ENCODE measurements around the gene SNPH.
A peak's percentile ranks its signal among the peaks of the same experiment; 100 is the strongest.

SNPH gene

DNA sequence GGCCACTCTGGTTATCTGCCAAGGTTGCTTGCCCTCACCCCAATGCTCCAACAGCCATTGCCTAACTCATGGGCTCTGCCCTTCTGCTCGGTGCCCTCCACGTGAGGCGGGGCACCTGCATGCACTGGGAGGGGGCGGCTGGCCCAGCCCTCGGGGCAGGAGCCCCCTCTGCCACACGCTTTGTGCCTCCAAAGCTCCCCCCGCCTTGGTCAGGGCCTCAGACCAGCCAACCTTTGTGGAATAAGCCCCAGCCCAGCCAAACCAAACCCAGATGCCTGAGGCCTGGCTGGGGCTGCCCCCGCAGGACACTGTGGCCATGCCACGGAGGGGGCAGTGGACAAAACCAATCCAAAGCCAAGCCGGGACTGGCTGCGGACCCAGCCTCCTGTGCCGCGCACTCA, 41.5 kb downstream of the SNPH start:
- DNase-seq (ENCODE audit: low spot score) = no peak

DNA sequence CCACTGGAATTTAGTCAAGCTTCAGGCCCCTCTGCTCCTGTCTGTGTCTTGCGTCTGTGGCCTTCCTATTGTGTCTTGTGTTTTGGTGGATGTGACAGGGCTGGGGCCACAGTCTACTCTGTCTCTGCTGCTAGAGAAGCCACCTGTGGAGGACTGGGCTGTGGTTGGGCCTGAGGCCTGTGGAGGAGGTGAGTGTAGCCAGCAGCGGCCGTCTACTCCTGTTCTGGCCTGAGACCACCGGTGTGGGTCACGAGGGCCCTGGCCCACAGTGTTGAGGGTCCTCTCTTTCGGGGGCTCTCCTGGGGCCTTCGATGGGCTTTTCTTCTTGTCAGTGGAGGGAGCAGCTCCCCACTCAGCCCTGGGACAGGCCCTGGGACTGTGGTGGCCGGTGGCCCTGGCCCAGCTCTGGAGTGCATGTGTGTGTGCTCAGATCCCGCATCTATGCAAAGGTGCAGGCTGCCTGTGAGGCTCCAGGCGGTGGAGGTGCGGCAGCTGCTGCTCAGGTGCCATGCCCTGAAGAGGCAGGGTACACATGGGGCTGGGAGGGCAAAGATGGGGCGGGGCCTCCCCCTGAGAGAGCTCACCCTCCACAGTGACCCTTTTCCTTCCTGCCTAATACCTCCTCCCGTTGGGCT, 42.1 kb downstream of the SNPH start:
- no peak for DNase-seq (ENCODE audit: low spot score)

DNA sequence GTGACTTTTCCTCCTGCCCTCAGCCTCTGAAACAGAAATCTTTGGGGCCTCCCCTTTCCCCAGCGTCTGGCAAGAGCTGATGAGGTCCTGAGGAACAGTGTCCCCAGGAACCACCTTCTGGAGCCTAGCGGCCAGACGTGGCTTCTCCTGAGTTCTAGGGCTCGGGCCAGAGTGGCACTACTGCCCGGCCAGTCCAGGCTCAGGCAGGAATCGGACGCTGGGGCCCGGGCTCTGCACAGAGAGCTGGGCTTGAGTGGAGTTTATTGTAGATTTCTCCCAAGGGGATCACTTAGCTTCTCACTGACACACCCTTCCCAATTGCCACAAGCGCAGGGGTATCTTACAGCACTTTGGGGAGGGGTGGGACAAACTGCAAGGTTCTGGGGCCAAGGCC, 42.6 kb downstream of the SNPH start:
- DNase-seq (ENCODE audit: low spot score) = no peak

DNA sequence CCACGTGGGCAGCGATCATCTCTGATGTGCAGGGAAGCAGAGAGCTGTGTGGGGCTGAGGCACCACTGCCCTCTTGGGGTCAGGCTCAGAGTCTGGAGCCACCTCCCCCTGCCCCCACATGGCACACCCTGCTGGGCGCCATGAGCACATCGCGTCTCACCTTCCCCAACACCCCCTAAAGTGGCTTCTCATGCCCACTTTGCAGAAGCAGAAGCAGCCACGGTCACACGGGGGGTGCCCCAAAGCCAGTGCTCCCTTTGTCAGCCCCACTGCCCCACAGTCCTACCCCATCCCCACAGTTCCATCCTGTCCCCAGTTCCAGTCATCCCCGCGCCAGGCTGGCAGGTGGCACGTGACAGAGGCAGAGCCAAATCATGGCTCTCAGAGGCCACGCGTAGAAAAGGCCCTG, 43.3 kb downstream of the SNPH start:
- DNase-seq (ENCODE audit: low spot score) = no peak

DNA sequence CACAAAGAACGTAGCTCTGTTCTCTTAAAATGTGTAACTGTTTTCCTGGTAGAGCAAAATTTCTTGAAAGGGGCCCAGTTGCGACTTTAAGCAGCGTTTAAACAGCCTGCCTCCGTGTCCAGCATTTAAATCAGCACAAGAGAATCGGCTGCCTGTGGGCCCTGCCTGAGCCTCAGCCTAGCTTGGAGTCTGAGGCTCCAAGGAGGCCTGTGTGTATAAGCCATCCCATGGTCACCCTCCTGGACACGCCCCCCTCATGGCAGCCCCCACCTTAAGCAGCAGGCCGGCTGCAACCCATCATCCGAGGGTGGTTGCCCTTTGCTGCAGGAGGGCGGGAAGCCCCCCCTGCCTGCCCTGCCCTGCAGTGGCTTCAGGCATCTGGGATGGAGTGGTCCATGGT, 44.0 kb downstream of the SNPH start:
- DNase-seq (ENCODE audit: low spot score) = no peak

DNA sequence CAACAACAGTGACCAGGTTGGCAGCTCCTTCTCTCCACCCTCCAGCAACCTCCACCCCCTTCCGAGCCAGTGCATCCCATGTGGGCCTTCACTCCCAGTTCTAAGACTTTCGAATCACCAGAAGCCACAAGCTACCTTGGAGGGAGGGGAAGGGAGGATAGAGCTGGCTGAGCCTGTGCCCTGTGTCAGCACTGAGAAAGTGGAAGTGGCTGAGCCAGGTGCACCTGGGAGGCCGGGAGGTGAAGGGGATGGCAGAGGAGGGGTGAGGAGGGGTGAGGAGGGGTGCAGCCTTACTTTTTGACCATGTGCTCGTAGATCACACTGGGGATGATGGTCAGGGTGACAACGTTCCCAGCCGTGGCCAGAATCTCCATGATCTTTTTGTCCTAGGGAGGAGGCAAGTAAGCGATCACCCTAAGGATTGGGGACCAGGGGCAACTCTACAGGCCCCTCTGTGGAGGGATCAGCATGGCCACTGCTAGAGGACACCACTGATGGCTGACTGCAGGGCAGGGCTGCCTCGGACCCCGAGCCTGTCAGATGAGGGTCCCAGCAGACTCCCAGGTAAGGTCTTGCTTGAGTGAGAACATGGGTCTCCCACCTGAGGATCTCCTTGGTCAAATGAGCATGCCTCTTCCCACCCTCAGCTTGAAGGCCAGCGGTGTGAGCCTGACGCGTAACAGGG, 44.6 kb downstream of the SNPH start:
- no peak for DNase-seq (ENCODE audit: low spot score)

DNA sequence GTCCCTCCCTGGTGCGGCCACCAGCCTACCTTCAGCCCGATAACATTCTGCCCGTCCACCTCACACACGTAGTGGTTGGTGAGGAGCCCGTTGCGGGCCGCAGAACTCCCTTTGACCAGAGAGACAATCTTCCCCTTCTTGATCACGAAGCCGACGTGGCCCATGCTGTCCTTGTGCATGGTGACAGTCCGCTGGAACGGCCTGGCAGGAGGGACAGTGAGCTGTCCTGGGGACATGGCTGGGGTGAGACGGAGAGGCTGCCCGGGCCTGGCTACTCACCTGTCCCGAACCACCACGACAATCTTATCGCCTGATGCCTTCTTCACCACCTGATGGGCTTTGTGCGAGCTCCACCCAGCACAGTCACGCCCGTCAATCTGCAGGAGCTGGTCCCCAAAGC, 46.2 kb downstream of the SNPH start:
- DNase-seq (ENCODE audit: low spot score) = no peak

DNA sequence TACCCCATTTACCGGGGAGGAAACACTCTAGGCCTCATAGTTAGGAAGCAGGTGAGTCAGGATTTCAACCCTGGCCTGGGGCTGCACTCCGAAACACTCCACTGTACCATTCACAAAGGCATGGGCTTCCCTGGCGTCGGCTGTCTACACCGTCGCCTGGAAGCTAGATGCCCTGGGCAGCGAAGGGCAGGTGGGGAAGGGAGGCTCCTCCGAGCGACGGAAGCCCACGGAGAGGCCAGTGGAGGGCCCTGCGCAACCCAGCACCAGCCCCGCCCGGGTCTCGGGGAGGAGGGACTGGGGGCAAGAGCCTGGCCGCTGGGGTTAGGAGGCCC, 46.8 kb downstream of the SNPH start:
- no peak for DNase-seq (ENCODE audit: low spot score)

DNA sequence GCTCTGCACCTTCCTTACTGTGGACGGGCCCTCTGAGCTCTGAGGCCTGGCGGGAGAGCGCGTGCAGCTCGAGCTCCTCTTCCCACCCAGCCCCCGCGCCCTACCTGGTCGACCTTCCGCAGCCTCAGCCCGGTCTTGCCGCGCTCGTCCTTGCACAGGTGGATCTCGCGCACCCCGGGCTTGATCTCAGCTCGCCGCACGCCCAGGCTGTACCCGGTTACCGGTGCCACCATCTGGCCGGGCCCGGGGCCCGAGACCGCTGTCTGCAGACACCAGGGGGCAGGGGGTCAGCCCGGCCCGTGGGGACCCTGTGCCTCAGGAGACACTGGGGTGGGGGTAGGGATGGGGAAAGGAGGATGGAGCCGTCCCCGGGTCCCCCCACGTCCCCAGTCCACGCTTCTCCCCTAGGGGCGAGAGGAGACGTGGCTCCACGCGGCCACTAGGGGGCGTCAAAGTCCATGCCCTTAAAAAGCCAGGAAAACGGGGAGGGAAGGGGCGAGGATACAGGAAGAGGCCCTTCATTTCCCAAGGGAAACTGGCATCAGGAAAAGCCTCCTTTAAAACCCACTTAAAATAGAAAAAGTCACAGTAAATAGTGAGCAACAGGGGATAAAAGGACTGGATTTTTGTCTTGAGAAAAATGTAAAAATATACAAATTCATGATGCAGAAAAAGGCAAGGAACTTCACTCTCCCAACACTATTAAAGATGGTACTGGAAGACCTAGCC, 47.3 kb downstream of the SNPH start:
- DNase-seq (ENCODE audit: low spot score) = peak; percentile 84

DNA sequence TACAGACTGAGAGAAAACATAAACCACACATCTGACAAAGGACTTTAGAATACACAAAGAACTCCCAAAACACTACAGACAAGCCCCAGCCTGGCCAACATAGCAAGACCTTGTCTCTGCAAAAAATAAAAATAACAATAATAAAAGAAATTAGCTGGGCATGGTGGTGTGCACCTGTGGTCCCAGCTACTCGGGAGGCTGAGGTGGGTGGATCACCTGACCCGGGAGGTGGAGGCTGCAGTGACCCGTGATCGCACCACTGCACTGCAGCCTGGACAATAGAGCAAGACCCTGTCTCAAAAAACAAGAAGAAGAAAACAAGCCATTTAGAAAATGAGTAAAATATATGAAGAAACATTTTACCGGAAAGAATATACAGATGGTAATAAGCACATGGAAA, 49.7 kb downstream of the SNPH start:
- DNase-seq (ENCODE audit: low spot score) = no peak

DNA sequence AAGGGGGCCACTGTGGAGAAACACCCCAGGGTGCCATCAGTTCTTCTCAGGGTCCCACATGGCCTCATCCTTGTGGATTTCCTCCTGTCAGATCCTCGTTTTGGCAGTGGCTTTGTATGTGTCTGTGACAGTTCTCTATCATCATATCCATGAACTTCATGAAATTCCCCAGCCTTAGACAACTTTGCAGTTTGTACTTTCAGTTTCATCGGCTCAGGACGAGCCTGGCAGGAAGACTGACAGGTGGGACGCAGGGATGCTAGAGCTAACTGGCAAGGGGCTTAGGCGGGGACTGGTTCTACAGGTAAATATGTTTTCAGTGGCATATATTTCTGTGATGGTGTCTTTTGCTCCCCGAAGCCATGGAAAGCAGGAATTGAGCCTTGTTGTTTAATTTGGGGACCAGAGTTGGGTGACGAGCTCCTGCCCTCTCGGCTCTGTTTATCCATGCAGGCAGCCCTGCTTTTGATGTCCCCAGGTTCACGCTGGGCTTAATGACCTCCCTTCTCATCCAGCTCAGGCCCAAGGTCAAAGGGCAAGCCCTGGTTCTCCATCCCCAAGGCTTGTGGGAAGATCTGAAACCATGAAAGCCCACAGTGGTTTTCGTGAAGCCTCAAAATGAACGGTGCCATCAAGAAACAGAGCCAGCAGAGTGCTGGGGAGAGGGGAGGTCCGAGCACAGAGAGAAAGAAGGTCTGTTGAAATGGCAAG, 51.6 kb downstream of the SNPH start:
- DNase-seq (ENCODE audit: low spot score) = no peak

DNA sequence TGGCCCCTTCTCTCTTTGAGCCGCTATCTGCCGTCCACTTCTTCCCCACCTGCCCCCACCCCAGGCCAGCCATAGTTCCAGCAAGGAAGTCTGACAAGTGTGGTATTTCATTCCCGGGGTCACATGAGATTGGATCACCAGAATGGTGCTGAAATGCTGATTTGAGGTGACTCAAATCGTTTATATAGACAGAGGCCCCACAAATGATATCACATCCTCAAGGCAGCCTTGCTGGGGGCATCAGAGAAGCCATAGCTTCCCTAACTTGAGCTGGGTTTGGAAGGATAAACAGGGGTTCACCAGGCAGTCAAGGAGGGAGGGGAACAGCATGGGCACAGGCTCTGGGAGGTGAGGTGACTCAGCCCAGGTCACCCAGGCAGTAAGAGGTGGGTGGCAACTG, 53.0 kb downstream of the SNPH start:
- DNase-seq (ENCODE audit: low spot score) = no peak

DNA sequence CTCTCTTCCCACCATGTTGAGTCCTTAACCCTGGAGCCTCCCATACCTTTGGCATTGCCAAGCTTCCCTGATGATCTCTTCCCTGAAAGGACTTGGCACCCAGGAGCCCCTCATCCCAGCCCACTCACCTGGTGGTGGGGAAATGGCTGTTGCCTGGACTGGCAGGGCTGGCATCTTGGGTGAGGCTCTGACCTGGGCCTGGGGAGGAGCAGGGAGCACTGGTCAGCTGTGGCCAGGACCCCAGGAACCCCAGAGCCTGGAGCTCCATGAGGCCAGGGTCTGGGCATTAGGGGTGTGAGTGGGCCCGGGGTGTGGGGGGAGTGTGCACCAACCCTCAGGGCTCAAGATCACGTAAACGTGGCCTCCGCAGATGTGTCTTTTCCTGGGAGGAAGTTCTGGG, 53.4 kb downstream of the SNPH start:
- DNase-seq (ENCODE audit: low spot score) = no peak

DNA sequence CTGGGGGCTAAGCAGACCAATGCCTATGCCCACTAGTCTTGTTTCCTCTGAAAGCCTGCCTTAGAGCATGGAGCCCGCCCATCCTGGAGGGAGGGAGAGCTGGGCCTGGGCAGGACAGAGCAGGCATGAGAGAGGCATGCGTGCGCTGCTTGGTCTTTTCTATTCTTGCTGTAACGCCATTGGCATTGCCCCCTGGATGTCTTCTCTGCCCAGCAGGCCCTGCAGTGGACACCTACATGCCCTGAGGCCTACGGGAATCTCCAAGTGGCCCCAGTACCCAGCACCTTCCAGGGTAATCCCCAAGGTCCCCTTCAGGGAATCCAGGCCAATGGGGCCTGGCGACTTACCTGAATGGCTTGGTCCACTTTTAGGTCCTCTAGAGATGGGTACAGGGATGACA, 53.9 kb downstream of the SNPH start:
- no peak for DNase-seq (ENCODE audit: low spot score)

DNA sequence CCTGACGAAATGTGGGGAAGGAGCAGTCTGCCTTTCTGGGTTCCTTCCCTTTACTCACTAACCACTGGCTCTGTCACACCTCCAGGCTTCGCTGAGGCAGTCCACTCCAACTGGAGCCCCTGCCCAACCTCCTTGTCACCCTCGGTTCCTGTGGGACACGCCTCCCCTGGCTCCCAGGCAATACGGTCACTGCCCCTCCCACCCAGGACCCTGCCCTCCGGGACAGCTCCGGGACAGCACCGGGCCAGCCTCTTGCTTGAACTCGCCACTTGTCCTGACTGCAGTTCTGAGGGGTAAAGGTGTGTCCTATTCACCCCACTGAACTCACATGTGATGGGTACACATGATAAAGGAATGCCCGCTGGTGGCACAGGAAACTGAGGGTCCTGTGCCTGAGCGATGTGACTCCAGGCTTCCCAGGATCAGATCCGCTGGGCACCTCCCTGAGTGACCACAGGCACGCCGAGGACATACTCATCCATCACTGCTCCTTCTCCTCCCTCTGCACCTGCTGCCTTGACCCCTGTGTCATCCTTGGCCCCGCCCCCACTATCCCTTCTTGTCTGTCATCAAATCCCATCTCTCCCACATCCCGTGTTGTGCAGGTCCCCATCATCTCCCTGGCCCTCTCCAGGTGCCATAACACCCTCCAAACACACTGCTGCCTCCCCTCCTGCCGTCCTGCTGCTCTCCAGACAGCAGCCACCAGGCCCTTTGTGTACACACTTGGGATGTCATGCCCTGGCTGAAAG, 55.0 kb downstream of the SNPH start:
- no peak for DNase-seq (ENCODE audit: low spot score)

DNA sequence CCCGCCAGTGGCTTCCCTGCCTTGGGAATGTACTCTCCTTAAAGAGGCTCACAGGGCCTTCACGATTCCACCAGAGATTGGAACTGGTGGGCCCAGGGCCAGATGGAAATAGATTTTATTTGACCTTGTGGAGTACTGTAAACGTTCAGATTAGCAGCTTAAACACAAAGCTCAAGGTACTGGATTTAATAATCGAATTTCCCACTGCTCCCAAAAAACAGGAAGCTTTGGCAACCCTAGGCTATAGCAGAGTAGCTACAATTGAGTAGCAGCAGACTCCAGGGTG, 55.5 kb downstream of the SNPH start:
- DNase-seq (ENCODE audit: low spot score) = no peak

DNA sequence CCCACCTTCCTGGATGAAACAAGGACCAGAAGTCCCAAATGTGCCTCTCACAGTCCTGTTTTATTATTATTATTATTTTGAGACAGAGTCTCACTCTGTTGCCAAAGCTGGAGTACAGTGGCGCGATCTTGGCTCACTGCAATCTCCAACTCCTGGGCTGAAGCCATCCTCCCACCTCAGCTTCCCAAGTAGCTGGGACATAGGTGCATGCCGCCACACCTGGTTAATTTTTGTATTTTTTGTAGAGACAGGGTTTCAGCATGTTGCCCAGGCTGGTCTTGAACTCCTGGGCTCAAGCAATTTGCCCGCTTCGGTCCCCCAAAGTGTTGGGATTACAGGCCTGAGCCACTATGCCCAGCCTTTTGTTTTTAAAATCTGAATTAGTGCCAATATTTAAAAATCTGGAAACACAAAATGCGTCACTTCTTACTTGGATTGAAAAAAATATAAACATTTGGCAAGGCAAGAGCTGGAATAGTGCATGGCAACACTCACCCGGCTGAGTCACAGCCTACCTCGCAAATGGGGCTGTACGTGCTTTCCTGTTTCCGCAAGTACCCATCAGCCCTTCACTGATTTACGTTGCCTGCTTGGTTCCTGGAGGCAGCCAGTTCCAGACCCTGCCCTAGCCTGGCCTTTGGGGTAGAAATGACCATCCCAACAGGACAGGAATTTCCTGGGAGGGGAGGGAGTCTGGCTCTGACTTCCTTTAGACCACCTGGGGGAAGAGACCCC, 56.6 kb downstream of the SNPH start:
- DNase-seq (ENCODE audit: low spot score) = no peak

DNA sequence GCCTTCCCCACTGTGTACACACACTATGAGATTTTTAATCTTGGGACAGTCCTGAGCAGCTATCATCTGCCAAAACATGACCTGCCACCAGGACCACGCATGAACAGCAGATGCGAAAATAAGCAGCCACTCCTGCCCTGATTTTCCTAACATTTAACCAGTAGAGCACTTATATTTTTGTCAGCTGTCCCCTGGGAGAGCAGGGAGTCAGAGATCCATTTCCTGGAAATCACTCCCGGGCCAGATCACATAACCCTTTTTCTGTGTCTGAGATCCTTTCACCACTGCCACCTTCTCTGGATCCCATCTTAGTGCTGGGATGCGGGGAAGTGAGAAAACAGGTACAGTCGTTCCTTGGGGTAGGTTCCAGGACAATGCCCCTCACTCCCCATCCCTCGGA, 57.2 kb downstream of the SNPH start:
- no peak for DNase-seq (ENCODE audit: low spot score)

DNA sequence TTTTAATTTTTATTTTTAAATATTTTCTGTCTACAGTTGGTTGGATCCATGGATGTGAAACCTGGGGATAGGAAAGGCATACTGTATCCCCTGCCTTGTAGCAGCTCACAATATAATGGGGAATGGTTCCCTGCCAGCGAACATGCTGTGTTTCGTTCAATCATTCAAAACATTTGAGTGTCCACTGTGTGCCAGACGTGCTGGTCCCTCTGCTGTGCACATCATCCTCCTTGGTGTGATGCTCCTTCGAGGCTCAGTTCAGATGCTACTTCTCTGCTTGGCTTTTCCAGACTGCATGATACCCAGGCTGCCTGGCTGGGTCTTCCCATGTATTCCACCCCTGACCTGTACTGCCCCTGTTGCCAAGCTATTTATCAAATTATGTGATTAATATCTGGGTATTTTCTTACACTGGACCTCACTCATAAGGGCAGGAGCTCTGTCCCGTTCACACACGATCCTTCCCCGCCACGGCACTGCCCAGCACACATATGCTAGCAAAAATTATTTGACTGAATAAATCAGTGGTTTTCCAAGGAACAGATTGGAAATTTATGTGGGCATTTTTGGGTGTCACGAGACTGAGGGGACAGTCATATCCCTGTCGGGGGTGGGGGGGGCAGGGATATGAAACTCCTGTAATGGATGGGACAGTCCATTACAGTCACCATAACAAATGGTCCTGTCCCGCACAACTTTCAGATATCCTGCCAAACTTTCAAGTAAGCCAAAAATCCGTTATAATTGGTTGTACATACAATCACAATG, 57.9 kb downstream of the SNPH start:
- DNase-seq (ENCODE audit: low spot score) = no peak

DNA sequence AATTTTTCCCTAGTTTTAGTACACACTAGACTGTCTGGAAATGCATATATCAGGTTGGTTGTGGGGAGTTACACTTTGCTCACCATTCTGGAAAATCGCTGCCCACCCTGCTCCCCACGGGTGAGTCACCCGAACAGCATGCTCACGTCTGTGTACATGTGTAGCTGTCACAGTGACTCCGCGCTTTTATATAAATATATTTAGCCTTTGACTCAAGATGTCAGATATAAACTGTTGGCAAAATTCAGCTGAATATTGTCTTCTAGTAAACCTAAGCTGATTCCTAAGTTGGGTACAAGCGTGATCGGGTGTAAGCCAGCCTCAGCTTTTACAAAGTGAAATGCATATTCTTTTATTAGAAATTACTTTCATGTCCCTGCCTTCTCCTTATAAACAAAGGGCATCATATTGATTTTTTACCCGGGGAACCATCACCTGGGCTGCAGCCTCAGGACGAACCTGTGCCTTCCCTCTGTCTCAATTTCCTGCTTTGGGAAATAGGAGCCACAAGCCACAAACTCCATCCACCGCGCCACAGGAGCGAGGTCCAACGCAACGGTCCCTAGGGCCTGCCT, 58.6 kb downstream of the SNPH start:
- no peak for DNase-seq (ENCODE audit: low spot score)
